ENCODE results near the gene SLC16A12. TPM values are rescaled to one million over a fixed set of nuclear protein-coding genes. Genes with fewer than 3 reads are reported as not detected.
A peak's percentile ranks its signal among the peaks of the same experiment; 100 is the strongest.

SLC16A12 gene
- total RNA-seq, 4 donors from 2014 or later: 0.97 to 3.1 (median 1.4) TPM

- Histone ChIP-seq H3K36me3 (no peaks in the 10 kb centered on the region), H3K27ac (peak overlapping the region; percentile 45 to 72 (median 62)), H3K4me3 (no peak overlapping the region), H3K4me1 (peaks cover 8 to 14% of the 10 kb centered on the region in 2 donors), H3K9me3 (no peaks in the 10 kb centered on the region), H3K27me3 (no peaks in the 10 kb centered on the region)
- TF ChIP-seq POLR2A (IDR thresholded peaks at IDR 0.05): no peak
- TF ChIP-seq, protein P1, sequence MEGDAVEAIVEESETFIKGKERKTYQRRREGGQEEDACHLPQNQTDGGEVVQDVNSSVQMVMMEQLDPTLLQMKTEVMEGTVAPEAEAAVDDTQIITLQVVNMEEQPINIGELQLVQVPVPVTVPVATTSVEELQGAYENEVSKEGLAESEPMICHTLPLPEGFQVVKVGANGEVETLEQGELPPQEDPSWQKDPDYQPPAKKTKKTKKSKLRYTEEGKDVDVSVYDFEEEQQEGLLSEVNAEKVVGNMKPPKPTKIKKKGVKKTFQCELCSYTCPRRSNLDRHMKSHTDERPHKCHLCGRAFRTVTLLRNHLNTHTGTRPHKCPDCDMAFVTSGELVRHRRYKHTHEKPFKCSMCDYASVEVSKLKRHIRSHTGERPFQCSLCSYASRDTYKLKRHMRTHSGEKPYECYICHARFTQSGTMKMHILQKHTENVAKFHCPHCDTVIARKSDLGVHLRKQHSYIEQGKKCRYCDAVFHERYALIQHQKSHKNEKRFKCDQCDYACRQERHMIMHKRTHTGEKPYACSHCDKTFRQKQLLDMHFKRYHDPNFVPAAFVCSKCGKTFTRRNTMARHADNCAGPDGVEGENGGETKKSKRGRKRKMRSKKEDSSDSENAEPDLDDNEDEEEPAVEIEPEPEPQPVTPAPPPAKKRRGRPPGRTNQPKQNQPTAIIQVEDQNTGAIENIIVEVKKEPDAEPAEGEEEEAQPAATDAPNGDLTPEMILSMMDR (IDR thresholded peaks at IDR 0.05 in 4 of 5, conservative IDR thresholded peaks at IDR 0.05 in 1 of 5): no peak
- peak in 1 of 2 donors; percentile 20 for ATAC-seq
- in situ Hi-C loops (cut with MboI; ENCODE audit: low sequenced_read_pairs in 4 of 4): no loop called here
- intact Hi-C loops (cut with DNase I; ENCODE audit: low total_unique reads): loop anchor here (5.0 kb wide), 1 partner anchor 34 kb away; no protein-coding TSS in a partner anchor
- peak in 1 of 2 donors; percentile 36 for DNase-seq
These were observed 19.1 kb downstream of the SLC16A12 start for GRCh38 chr10:89516149-89516832.

DNA sequence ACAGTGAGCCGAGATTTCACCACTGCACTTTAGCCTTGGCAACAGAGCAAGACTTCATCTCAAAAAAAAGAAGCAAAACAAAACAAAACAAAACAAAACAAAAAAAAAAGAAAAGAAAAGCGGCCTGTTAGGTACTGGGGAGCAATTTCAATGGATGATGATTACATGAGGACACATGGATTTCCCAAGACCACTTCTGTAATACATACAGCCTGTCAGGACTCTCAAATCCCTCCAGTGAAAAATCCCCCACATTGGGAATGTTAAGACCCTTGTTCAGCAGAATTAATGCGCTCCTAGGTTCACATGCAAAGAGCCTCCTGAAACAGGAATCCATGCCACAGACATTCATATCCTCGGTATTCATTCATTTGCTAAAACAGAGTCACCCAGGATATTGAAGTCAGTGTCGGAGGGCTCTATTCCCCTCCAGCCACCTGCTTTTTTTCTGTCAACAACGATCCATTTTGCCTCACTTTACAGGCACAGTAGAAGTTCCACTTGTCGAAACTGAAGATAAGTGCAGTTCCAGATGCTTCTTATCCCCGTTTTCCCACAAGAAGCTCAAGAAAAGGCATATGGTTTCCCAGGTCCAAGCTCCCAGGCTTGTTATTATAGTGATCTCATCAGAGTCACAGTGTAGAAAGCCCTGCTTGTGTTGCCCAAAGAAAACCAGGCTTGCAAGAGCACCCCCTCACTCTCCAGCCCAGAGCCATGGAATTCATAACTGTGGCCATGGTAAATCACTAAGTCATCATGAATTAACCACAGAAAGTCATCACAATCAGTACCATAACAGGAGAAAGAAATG, 20.2 kb downstream of the SLC16A12 start:
- peak overlapping the region in 1 of 4 donors; percentile 9 for H3K4me3 ChIP-seq
- H3K36me3 ChIP-seq: no peaks in the 10 kb centered on the region
- DNase-seq (no peak), ATAC-seq (peak in 1 of 2 donors; percentile 37)
- peaks cover 8 to 14% of the 10 kb centered on the region in 2 donors for H3K4me1 ChIP-seq
- H3K27ac ChIP-seq: peak overlapping the region; percentile 45 to 72 (median 62)
- no peak for TF ChIP-seq POLR2A (IDR thresholded peaks at IDR 0.05)
- TF ChIP-seq, protein P1 (IDR thresholded peaks at IDR 0.05 in 4 of 5, conservative IDR thresholded peaks at IDR 0.05 in 1 of 5): no peak
- in situ Hi-C loops (cut with MboI; ENCODE audit: low sequenced_read_pairs in 4 of 4) (no loop called here), intact Hi-C loops (cut with DNase I; ENCODE audit: low total_unique reads) (loop anchor here (5.0 kb wide), 1 partner anchor 33 kb away; no protein-coding TSS in a partner anchor)
- H3K9me3 ChIP-seq: no peaks in the 10 kb centered on the region
- no peaks in the 10 kb centered on the region for H3K27me3 ChIP-seq

- ATAC-seq (no peak), DNase-seq (no peak)
- TF ChIP-seq, protein P1 (IDR thresholded peaks at IDR 0.05 in 4 of 5, conservative IDR thresholded peaks at IDR 0.05 in 1 of 5): no peak
- no peak for TF ChIP-seq POLR2A (IDR thresholded peaks at IDR 0.05)
- no peaks in the 10 kb centered on the region for H3K9me3 ChIP-seq
- no peak overlapping the region for H3K4me3 ChIP-seq
- in situ Hi-C loops (cut with MboI; ENCODE audit: low sequenced_read_pairs in 4 of 4) (no loop called here), intact Hi-C loops (cut with DNase I; ENCODE audit: low total_unique reads) (no loop called here)
- no peak overlapping the region for H3K27ac ChIP-seq
- no peaks in the 10 kb centered on the region for H3K36me3 ChIP-seq
- peaks cover 8 to 13% of the 10 kb centered on the region in 2 donors for H3K4me1 ChIP-seq
- no peaks in the 10 kb centered on the region for H3K27me3 ChIP-seq
These were observed 22.2 kb downstream of the SLC16A12 start for GRCh38 chr10:89513206-89513605.

- in situ Hi-C loops (cut with MboI; ENCODE audit: low sequenced_read_pairs in 4 of 4) (no loop called here), intact Hi-C loops (cut with DNase I; ENCODE audit: low total_unique reads) (no loop called here)
- Histone ChIP-seq H3K27ac (no peak overlapping the region), H3K9me3 (no peaks in the 10 kb centered on the region), H3K4me3 (no peak overlapping the region), H3K36me3 (no peaks in the 10 kb centered on the region), H3K4me1 (no peaks in the 10 kb centered on the region), H3K27me3 (no peaks in the 10 kb centered on the region)
- DNase-seq: no peak
- no peak for ATAC-seq
- no peak for TF ChIP-seq POLR2A (IDR thresholded peaks at IDR 0.05)
- TF ChIP-seq, protein P1 (IDR thresholded peaks at IDR 0.05 in 4 of 5, conservative IDR thresholded peaks at IDR 0.05 in 1 of 5): no peak
These were observed 29.6 kb downstream of the SLC16A12 start for GRCh38 chr10:89505640-89506275.
